Measurements from ENCODE around the gene MAST4. TPM values are rescaled to one million over a fixed set of nuclear protein-coding genes. Genes with fewer than 3 reads are reported as not detected.

The MAST4 gene
- polyA plus RNA-seq, 2 of the 4 experiments (the other 2 are of a cell fraction) = 1.2 to 5.8 TPM

GRCh38 chr5:66881480-66882161 is 285.4 kb downstream of the MAST4 start (continued):
- TF ChIP-seq CHD4 (IDR thresholded peaks at IDR 0.05; ENCODE audit: borderline replicate concordance) (no peak), HEYL (CRISPR knock-in tag; IDR thresholded peaks at IDR 0.05) (no peak), USF2 (IDR thresholded peaks at IDR 0.05) (no peak), RNF2 (IDR thresholded peaks at IDR 0.05; ENCODE audit: borderline replicate concordance, low read depth) (no peak), CHD2 (IDR thresholded peaks at IDR 0.05; ENCODE audit: low read length, partially characterized antibody) (no peak), BHLHE40 (IDR thresholded peaks at IDR 0.05; ENCODE audit: low read depth, low read length) (no peak), ZC3H11A (IDR thresholded peaks at IDR 0.05) (no peak)

- peak; percentile 90 to 92 for ATAC-seq
- Histone ChIP-seq H3K4me2 (peak overlapping the region; percentile 83), H3K4me1 (peaks cover 66% of the 10 kb centered on the region), H3K27ac (peak overlapping the region; percentile 86 to 87), H3K9me3 (no peaks in the 10 kb centered on the region), H3K4me3 (peak overlapping the region; percentile 5; the same call in 1 of the 3 replicates)
- DNase-seq (ENCODE audit: low read depth in 1 of 2, low spot score in 1 of 2) = peak; percentile 33 to 92
- FAIRE-seq = peak; percentile 96
- TF ChIP-seq HEYL (CRISPR knock-in tag; IDR thresholded peaks at IDR 0.05) (peak; percentile 35; the same call in 1 of the 2 replicates), ZC3H11A (IDR thresholded peaks at IDR 0.05) (no peak), FOSL2 (IDR thresholded peaks at IDR 0.05) (peak; percentile 60), FOSL2 (CRISPR knock-in tag; IDR thresholded peaks at IDR 0.05) (peak; percentile 92), HOXB13 (CRISPR knock-in tag; IDR thresholded peaks at IDR 0.05; ENCODE audit: low read depth) (0 out of 2 replicates have a peak, but pooled peaks have one; percentile 14), MAZ (IDR thresholded peaks at IDR 0.05; ENCODE audit: borderline replicate concordance, low read depth, low read length) (no peak), NFE2L2 (conservative IDR thresholded peaks at IDR 0.05; ENCODE audit: low read length) (peak; percentile 89), RAD21 (conservative IDR thresholded peaks at IDR 0.05 in 1 of 2, IDR thresholded peaks at IDR 0.05 in 1 of 2) (peak; percentile 1 to 28; a peak in 2 of 5 replicates), ESRRA (IDR thresholded peaks at IDR 0.05; ENCODE audit: borderline replicate concordance, low read length) (no peak), MAX (IDR thresholded peaks at IDR 0.05) (peak; percentile 42), ZSCAN20 (CRISPR knock-in tag; IDR thresholded peaks at IDR 0.05) (0 out of 2 replicates have a peak, but pooled peaks have one; percentile 54), CBX2 (IDR thresholded peaks at IDR 0.05; ENCODE audit: borderline replicate concordance, low read depth) (no peak), HOXA7 (CRISPR knock-in tag; IDR thresholded peaks at IDR 0.05) (no peak), CTCF (IDR thresholded peaks at IDR 0.05) (no peak), MAFK (IDR thresholded peaks at IDR 0.05; ENCODE audit: partially characterized antibody) (peak; percentile 98), MYC (IDR thresholded peaks at IDR 0.05; ENCODE audit: borderline replicate concordance, low read length) (no peak), JUNB (IDR thresholded peaks at IDR 0.05) (0 out of 2 replicates have a peak, but pooled peaks have one; percentile 27), EHF (CRISPR knock-in tag; IDR thresholded peaks at IDR 0.05) (peak; percentile 64; the same call in 1 of the 2 replicates), CHD4 (IDR thresholded peaks at IDR 0.05; ENCODE audit: borderline replicate concordance) (no peak), SMC3 (IDR thresholded peaks at IDR 0.05) (no peak), GATA3 (IDR thresholded peaks at IDR 0.05; ENCODE audit: borderline replicate concordance) (peak; percentile 58), HOXB5 (CRISPR knock-in tag; IDR thresholded peaks at IDR 0.05) (no peak), JUN (IDR thresholded peaks at IDR 0.05) (peak; percentile 25 to 65; a peak in 2 of 5 replicates)
- ChIA-PET CTCF (interaction anchor here (0.6 to 0.9 kb wide), 2 partner anchors 10 to 18 kb away, joined by 3 to 4 read pairs; no protein-coding TSS in a partner anchor), POLR2A (interaction anchor here (0.8 kb wide), 1 partner anchor 10 kb away, joined by 3 read pairs; no protein-coding TSS in a partner anchor)
- 0% methylated on average over 3 of the region's 3 CpGs for WGBS (ENCODE audit: missing lambda C conversion rate)
Measured at GRCh38 chr5:66882606-66883227, 286.5 kb downstream of the MAST4 start.

Measured in A549 (cell line).